HG03135 (cell line): ENCODE measurements around the gene VTN.
"Not testable (repeated sequence)": the region's sequence is repeated elsewhere in the genome, so short reads cannot be mapped to it uniquely, and the experiment has no call there.

Experiments used
- ATAC-seq: cut with Tn5 transposase; IDR thresholded peaks from one replicate; pipeline ENCODE4 v1.9.1; 2021; ENCODE audit warnings: mild to moderate bottlenecking, moderate library complexity; ENCODE audit not compliant: unreplicated experiment

The VTN gene

GRCh38 chr17:28344011-28344410 is 26.1 kb downstream of the VTN start:
- no peak for ATAC-seq

GRCh38 chr17:28343491-28343932 is 26.6 kb downstream of the VTN start:
- ATAC-seq = no peak

- ATAC-seq = no peak
Observed at GRCh38 chr17:28342313-28342712, 27.8 kb downstream of the VTN start.

- ATAC-seq = no peak
Observed at GRCh38 chr17:28341516-28341915, 28.6 kb downstream of the VTN start.

GRCh38 chr17:28340374-28340773 is 29.7 kb downstream of the VTN start:
- ATAC-seq = no peak

- ATAC-seq = no peak
Observed at GRCh38 chr17:28339431-28339830, 30.7 kb downstream of the VTN start.

DNA sequence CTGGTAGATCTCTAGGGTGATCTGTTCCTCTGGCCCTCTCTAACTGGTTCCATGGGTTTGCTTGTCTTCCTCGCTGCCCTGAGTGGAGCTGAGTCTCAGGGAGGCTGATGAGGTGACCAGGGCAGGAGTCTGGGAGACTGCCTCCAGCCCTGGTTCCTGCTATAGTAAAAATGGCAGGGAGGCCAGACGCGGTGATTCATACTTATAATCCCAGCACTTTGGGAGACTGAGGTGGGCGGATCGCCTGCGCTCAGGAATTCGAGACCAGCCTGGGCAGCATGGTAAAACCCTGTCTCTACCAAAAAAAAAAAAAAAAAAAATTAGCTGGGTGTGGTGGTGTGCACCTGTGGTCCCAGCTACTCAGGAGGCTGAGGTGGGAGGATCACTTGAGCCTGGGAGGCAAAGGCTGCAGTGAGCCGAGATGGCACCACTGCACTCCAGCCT is 31.3 kb downstream of the VTN start:
- not testable (repeated sequence) for ATAC-seq

DNA sequence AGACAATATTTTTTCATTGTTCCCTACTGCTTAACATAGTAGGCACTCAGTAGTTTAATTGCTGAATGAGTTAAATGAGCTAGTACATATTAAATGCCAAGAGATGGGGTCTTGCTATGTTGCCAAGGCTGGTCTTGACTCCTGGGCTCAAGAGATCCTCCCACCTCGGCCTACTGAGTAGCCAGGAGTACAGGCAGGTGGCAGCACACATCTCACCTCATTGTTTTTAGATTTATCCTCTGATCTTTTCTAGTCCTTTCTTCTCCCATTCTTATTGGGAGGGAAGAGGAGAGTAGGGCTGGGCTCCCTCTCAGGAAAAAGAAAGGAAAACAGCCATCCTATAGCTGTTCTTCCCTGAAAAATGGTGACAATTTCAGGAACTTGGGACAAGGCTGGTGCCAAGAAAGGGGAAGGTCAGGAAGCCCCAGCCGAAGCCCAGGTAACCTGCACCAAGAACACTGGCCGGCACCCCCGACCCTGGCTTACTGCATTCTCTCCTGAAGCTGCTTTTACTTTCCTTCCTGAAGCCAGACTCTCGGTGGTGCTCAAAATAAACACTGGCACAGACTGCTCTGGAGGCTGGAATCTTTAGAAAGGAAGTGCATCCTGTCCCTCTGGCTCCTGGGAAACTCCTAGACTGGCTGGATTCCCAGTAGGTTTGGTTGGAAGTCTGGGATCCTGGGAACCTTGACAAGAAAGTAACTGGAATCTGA is 31.9 kb downstream of the VTN start:
- ATAC-seq = no peak

- ATAC-seq = no peak
Observed at GRCh38 chr17:28335959-28336871, 33.9 kb downstream of the VTN start.

GRCh38 chr17:28335201-28335958 is 34.7 kb downstream of the VTN start, which contains the start of the genes IFT20 and TNFAIP1:
Gene IFT20, minus strand, starts transcription at chr17:28335472. Its CDS starts 3,487 bp downstream, at chr17:28331985.
Gene TNFAIP1, plus strand, starts transcription at chr17:28335761. Its CDS starts 3,761 bp downstream, at chr17:28339522.
- peak; percentile 95 for ATAC-seq

DNA sequence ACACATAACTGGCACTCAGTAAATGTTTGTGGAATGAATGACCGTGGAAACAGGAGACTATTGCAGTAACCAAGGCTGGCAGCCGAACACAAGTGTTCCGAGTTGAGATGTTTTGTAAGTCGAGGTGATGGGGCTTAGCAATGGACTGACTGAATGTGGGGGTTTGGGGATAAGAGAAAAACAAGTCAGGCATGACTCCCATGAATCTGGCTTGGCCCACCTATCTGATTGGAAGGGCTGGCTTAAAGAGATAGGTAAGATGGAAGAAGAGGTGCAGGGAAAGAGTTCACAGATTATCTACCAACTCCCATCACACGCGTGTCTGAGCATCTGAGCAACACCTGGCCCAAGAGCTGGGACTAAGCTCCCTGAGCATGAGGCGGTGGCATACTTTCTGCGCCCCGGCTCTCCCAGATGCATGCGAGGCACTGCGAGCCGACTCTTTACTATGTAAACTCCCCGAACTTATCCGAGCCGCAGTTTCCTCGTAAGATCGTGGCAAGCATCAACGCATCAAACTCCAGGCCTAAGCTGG is 35.4 kb downstream of the VTN start:
- ATAC-seq = peak; percentile 10

DNA sequence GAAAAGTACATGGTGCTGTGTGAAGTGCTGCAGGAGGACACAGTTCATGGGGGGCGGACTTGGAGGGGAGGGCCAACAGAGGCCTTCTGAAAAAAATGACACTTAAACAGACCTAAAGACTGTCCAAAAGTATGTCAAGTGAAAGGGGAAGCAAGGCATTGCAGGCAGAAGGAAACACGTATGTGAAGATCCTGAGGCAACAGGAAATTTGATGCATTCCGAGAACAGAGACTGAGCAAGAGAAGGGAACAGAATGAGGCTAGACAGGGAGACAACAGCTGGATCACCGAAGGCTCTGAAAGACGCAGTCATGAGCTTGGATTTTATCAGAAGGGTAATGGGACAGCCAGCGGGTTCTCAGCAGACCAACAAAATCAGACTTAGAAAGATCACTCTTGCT is 35.9 kb downstream of the VTN start:
- no peak for ATAC-seq

GRCh38 chr17:28333083-28333746 is 36.9 kb downstream of the VTN start:
- no peak for ATAC-seq

GRCh38 chr17:28331891-28332420 is 38.2 kb downstream of the VTN start:
- no peak for ATAC-seq

- no peak for ATAC-seq
Observed at GRCh38 chr17:28330671-28331070, 39.4 kb downstream of the VTN start.

DNA sequence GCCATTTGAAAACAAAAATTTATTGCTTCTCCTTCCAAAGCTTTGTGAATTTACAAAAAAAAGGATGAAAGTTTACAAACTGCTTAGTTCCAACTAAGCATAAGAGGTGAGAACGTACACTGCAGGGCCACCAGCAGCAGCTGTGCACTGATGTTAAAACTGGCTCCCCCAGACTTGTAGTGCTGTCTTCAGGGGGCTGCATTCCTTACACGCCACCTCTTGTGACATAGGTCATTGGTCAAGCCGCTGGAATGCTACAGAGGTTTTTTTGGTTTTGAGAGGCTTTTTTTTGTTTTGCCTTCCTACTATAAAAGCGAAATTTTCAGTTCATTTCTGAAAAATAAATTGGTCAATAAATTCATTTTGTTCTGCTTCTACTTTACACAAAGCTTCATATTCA is 41.8 kb downstream of the VTN start:
- ATAC-seq = no peak

- no peak for ATAC-seq
Observed at GRCh38 chr17:28327709-28328108, 42.4 kb downstream of the VTN start.

GRCh38 chr17:28327031-28327607 is 43.0 kb downstream of the VTN start:
- no peak for ATAC-seq

DNA sequence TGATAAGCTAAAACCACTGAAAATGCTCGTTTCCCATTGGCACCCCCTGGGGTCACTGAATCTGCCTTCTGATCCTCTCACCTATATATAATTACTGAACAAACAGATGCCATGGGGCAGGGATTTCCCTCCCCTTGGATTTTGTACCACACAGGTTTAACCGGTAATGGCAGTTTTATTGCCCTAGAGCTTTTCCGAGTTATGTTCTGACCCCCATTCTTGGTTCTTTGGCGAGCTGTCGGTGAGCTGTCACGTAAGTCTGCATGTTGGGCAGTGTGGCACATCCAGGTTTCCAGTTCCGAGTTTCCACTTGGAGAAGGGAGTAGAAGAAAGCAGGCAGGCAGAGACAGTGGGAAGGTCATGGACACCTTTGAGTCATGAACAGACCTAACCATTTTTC is 44.0 kb downstream of the VTN start:
- ATAC-seq = no peak

DNA sequence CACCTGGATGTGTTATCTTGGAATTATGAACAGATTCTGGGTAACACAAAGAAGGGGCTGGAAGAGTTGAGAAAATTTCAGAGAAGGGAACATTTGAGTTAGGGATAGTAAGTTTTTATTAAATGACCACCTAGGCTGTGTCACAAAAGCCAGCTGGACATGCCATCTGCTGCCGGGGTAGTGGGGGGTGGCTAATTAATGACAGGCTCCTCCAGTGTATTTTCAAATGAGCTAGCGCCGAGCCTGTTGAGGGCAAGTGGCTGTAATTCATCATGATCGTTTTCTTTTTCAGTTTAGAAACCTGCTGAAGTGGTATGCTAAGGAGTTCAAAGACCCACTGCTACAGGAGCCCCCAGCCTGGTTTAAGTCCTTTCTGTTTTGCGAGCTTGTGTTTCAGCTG is 44.9 kb downstream of the VTN start:
- ATAC-seq = no peak
